ENCODE results near the gene ATCAY.

The ATCAY gene

GRCh38 chr19:3970808-3971598, 90.5 kb downstream of the ATCAY start, which contains the start of gene DAPK3:
Gene DAPK3 (minus strand): TSS chr19:3971099. CDS start chr19:3969735, 1,364 bp downstream.
- peak; percentile 95 for DNase-seq

GRCh38 chr19:3975144-3975543, 94.7 kb downstream of the ATCAY start:
- no peak for DNase-seq

- no peak for DNase-seq
These were observed 95.2 kb downstream of the ATCAY start for GRCh38 chr19:3975637-3976087.

- DNase-seq = no peak
These were observed 96.2 kb downstream of the ATCAY start for GRCh38 chr19:3976495-3977241.
